Measurements from ENCODE around the gene AGER.

- TF ChIP-seq, protein P1, sequence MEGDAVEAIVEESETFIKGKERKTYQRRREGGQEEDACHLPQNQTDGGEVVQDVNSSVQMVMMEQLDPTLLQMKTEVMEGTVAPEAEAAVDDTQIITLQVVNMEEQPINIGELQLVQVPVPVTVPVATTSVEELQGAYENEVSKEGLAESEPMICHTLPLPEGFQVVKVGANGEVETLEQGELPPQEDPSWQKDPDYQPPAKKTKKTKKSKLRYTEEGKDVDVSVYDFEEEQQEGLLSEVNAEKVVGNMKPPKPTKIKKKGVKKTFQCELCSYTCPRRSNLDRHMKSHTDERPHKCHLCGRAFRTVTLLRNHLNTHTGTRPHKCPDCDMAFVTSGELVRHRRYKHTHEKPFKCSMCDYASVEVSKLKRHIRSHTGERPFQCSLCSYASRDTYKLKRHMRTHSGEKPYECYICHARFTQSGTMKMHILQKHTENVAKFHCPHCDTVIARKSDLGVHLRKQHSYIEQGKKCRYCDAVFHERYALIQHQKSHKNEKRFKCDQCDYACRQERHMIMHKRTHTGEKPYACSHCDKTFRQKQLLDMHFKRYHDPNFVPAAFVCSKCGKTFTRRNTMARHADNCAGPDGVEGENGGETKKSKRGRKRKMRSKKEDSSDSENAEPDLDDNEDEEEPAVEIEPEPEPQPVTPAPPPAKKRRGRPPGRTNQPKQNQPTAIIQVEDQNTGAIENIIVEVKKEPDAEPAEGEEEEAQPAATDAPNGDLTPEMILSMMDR (conservative IDR thresholded peaks at IDR 0.05): no peak
- TF ChIP-seq EZH2 (IDR thresholded peaks at IDR 0.05; ENCODE audit: low read depth): no peak
Measured at GRCh38 chr6:32204268-32204715, 20.2 kb upstream of the AGER start.
